ENCODE data around the gene TUBB2A. TPM values are rescaled to one million over a fixed set of nuclear protein-coding genes. Genes with fewer than 3 reads are reported as not detected.
A peak's percentile ranks its signal among the peaks of the same experiment; 100 is the strongest.

The TUBB2A gene
- total and polyA plus RNA-seq, 2 of the 13 experiments (the other 11 are each of a cell fraction or from before 2014, with no cell fraction given), result 35.3 to 106 TPM

DNA sequence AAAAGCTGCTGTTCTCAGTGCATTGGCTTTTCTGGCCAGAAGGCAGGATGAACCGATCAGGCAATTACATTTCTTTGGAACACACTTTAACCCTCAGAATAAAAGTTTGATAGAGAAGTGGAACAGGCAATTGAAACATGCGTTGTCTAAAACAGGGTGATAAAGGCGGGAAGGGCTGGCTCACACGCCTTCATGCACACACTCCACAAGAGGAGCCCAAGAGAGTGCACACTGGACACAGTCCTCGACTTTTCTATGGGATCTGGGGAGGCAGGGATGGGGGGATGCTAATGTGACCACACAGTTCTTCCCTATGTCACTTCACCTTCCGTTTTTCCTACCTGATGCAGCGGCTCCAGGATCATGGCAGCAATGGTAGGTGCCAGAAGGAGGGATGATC lies 30.9 kb upstream of the TUBB2A start:
- no peaks in the 10 kb centered on the region for H4K20me1 ChIP-seq (ENCODE audit: insufficient read depth, low read length)
- H3K36me3 ChIP-seq (replicated peaks in 1 of 2; ENCODE audit: control insufficient read depth in 1 of 2, insufficient read depth in 2 of 2, low read length in 2 of 2), result no peaks in the 10 kb centered on the region; a peak in 1 of 5 replicates
- 67% methylated on average over 7 of the region's 7 CpGs for WGBS (ENCODE audit: low lambda C conversion rate)
- H3K79me2 ChIP-seq (ENCODE audit: insufficient read depth, low read length), result no peaks in the 10 kb centered on the region
- ATAC-seq, result 0 out of 3 replicates have a peak, but pooled peaks have one; percentile 29
- peaks cover 0 to 5% of the 10 kb centered on the region in 2 experiments; a peak in 2 of 5 replicates for H3K27me3 ChIP-seq (ENCODE audit: control insufficient read depth in 1 of 2, insufficient read depth in 2 of 2, low read length in 2 of 2)
- H3K4me1 ChIP-seq (ENCODE audit: insufficient read depth, low read length), result peaks cover under 1% of the 10 kb centered on the region; the same call in 1 of the 2 replicates
- POLR2A ChIA-PET, result no interaction called here
- BruUV-seq (replicated peaks), result no TSS peak
- intact Hi-C loops (cut with micrococcal nuclease; ENCODE audit: unreplicated experiment) (loop anchor here (5.0 kb wide), 1 partner anchor 994 kb away; no protein-coding TSS in a partner anchor), in situ Hi-C loops (cut with HindIII; ENCODE audit: extremely low pct_ligation_motif_present, low pct_unique_long_range_greater_than_20kb) (no loop called here)
- no peak overlapping the region for H3K4me2 ChIP-seq (ENCODE audit: low read depth, low read length)
- no peak for FAIRE-seq
- TF ChIP-seq JDP2 (CRISPR knock-in tag; IDR thresholded peaks at IDR 0.05; ENCODE audit: borderline replicate concordance) (no peak), BORCS8-MEF2B (CRISPR knock-in tag; IDR thresholded peaks at IDR 0.05) (no peak), ZNF546 (CRISPR knock-in tag; conservative IDR thresholded peaks at IDR 0.05) (no peak), HHEX (CRISPR knock-in tag; IDR thresholded peaks at IDR 0.05) (no peak), KLF15 (CRISPR knock-in tag; IDR thresholded peaks at IDR 0.05; ENCODE audit: borderline replicate concordance) (no peak), ZNF703 (CRISPR knock-in tag; IDR thresholded peaks at IDR 0.05; ENCODE audit: borderline replicate concordance) (no peak)
- TF ChIP-seq, protein P1, sequence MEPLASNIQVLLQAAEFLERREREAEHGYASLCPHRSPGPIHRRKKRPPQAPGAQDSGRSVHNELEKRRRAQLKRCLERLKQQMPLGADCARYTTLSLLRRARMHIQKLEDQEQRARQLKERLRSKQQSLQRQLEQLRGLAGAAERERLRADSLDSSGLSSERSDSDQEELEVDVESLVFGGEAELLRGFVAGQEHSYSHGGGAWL (CRISPR knock-in tag; IDR thresholded peaks at IDR 0.05), result no peak
- CTCF ChIA-PET (ENCODE audit: low intra/inter-chr PET ratio, low total read pairs), result no interaction called here
- no peak for DNase-seq (ENCODE audit: low spot score)
- no peak overlapping the region for H3K27ac ChIP-seq (ENCODE audit: extremely low read length, insufficient read depth, low read length)
- H3K9ac ChIP-seq (ENCODE audit: insufficient read depth, low read depth, low read length), result no peak overlapping the region
- no peaks in the 10 kb centered on the region for H3K9me3 ChIP-seq (ENCODE audit: low read length)
- no peak overlapping the region for H2AFZ ChIP-seq (ENCODE audit: low read length)
- H3K4me3 ChIP-seq (replicated peaks in 1 of 3; ENCODE audit: insufficient read depth in 1 of 3, low read depth in 2 of 3, low read length in 3 of 3), result no peak overlapping the region

DNA sequence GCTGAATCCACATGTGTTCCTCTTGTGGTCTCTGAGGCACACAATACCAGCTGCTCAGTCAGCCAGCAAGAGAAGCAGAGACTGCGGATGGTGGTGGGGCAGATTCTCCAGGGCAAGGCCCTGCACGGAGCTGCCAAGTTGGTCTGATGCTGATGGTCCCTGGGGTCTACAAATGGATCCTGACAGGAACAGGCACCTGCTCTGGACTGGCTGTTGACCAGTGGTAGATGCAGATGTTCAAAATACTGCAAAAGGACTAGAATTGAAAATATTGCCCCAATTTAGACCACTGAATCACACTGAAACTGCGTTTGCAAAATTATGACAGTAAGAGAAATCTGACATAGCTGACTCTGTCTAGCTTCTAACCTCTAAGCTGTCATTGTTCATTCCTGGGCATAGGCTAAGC lies 29.6 kb upstream of the TUBB2A start:
- Histone ChIP-seq H2AFZ (ENCODE audit: low read length) (no peak overlapping the region), H3K4me1 (ENCODE audit: insufficient read depth, low read length) (no peaks in the 10 kb centered on the region), H3K79me2 (ENCODE audit: insufficient read depth, low read length) (no peaks in the 10 kb centered on the region), H3K4me2 (ENCODE audit: low read depth, low read length) (no peak overlapping the region), H3K9me3 (ENCODE audit: low read length) (no peaks in the 10 kb centered on the region), H3K9ac (ENCODE audit: insufficient read depth, low read depth, low read length) (no peak overlapping the region), H4K20me1 (ENCODE audit: insufficient read depth, low read length) (no peaks in the 10 kb centered on the region), H3K36me3 (replicated peaks in 1 of 2; ENCODE audit: control insufficient read depth in 1 of 2, insufficient read depth in 2 of 2, low read length in 2 of 2) (no peaks in the 10 kb centered on the region; a peak in 1 of 5 replicates), H3K27me3 (ENCODE audit: control insufficient read depth in 1 of 2, insufficient read depth in 2 of 2, low read length in 2 of 2) (peaks cover 0 to 7% of the 10 kb centered on the region in 2 experiments; a peak in 2 of 5 replicates), H3K27ac (ENCODE audit: extremely low read length, insufficient read depth, low read length) (no peak overlapping the region), H3K4me3 (replicated peaks in 1 of 3; ENCODE audit: insufficient read depth in 1 of 3, low read depth in 2 of 3, low read length in 3 of 3) (no peak overlapping the region)
- 77% methylated on average over 3 of the region's 3 CpGs for WGBS (ENCODE audit: low lambda C conversion rate)
- intact Hi-C loops (cut with micrococcal nuclease; ENCODE audit: unreplicated experiment) (loop anchor here (5.0 kb wide), 1 partner anchor 995 kb away; no protein-coding TSS in a partner anchor), in situ Hi-C loops (cut with HindIII; ENCODE audit: extremely low pct_ligation_motif_present, low pct_unique_long_range_greater_than_20kb) (no loop called here)
- TF ChIP-seq KAT8 (CRISPR knock-in tag; IDR thresholded peaks at IDR 0.05) (no peak), ZNF143 (CRISPR knock-in tag; IDR thresholded peaks at IDR 0.05) (no peak), KDM2A (CRISPR knock-in tag; IDR thresholded peaks at IDR 0.05; ENCODE audit: borderline replicate concordance, low read depth) (no peak), EEA1 (CRISPR knock-in tag; IDR thresholded peaks at IDR 0.05; ENCODE audit: borderline replicate concordance) (no peak), ZSCAN22 (CRISPR knock-in tag; IDR thresholded peaks at IDR 0.05) (no peak), ATM (IDR thresholded peaks at IDR 0.05; ENCODE audit: borderline replicate concordance) (no peak), MTF1 (CRISPR knock-in tag; IDR thresholded peaks at IDR 0.05) (no peak), KDM1A (CRISPR knock-in tag; IDR thresholded peaks at IDR 0.05) (no peak), ATF7-NPFF (CRISPR knock-in tag; IDR thresholded peaks at IDR 0.05; ENCODE audit: low read depth) (no peak), ZNF329 (CRISPR knock-in tag; IDR thresholded peaks at IDR 0.05; ENCODE audit: low read depth) (no peak), ZNF572 (CRISPR knock-in tag; IDR thresholded peaks at IDR 0.05) (no peak)
- TF ChIP-seq, protein P2, sequence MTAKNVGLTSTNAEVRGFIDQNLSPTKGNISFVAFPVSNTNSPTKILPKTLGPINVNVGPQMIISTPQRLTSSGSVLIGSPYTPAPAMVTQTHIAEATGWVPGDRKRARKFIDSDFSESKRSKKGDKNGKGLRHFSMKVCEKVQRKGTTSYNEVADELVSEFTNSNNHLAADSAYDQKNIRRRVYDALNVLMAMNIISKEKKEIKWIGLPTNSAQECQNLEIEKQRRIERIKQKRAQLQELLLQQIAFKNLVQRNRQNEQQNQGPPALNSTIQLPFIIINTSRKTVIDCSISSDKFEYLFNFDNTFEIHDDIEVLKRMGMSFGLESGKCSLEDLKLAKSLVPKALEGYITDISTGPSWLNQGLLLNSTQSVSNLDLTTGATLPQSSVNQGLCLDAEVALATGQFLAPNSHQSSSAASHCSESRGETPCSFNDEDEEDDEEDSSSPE (CRISPR knock-in tag; IDR thresholded peaks at IDR 0.05), result no peak
- TF ChIP-seq, protein P3, sequence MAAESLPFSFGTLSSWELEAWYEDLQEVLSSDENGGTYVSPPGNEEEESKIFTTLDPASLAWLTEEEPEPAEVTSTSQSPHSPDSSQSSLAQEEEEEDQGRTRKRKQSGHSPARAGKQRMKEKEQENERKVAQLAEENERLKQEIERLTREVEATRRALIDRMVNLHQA (CRISPR knock-in tag; IDR thresholded peaks at IDR 0.05), result no peak
- DNase-seq (ENCODE audit: low spot score) (no peak), FAIRE-seq (no peak), ATAC-seq (no peak; the same call in 2 of the 3 replicates)
- ChIA-PET POLR2A (no interaction called here), CTCF (ENCODE audit: low intra/inter-chr PET ratio, low total read pairs) (no interaction called here)
- BruUV-seq (replicated peaks), result no TSS peak

All from HepG2 (cell line).